Psoas muscle (tissue), 8 donors: ENCODE measurements around the gene GJD3. TPM values are rescaled to one million over a fixed set of nuclear protein-coding genes. Genes with fewer than 3 reads are reported as not detected.

Experiments used
- ATAC-seq, 4 donors: fragments of 200-7000 bp; cut with Tn5 transposase; one replicate each; pipeline ENCODE4 v1.9.1; 2020; ENCODE audit warnings: moderate library complexity in 3 of 4, mild to moderate bottlenecking in 2 of 4
- DNase-seq, 2 donors: peaks; one replicate each; pipeline ENCODE4 v3.0.0-alpha.2; 2020
- H3K27ac ChIP-seq: fragments of 200-600 bp; one replicate; pipeline ENCODE4 v1.8.0; 2022
- H3K27me3 ChIP-seq, 3 donors: fragments of 200-600 bp in 1 of 3; one replicate each; pipeline versions ENCODE4 v1.6.1 to v1.8.0; 2013 to 2022; ENCODE audit warnings: low read length in 2 of 3, mild to moderate bottlenecking in 2 of 3, moderate library complexity in 1 of 3; ENCODE audit not compliant: insufficient read depth in 3 of 3
- H3K36me3 ChIP-seq, 2 donors: fragments of 200-600 bp in 1 of 2; one replicate each; pipeline versions ENCODE4 v1.6.1 to v1.8.0; 2013 to 2022; ENCODE audit warnings: low read depth in 1 of 2, mild to moderate bottlenecking in 1 of 2, moderate library complexity in 1 of 2; ENCODE audit not compliant: insufficient read depth in 1 of 2
- H3K4me1 ChIP-seq: fragments of 200-600 bp; one replicate; pipeline ENCODE4 v1.8.0; 2022
- H3K4me3 ChIP-seq: fragments of 200-600 bp; one replicate; pipeline ENCODE4 v1.8.0; 2022; ENCODE audit warnings: mild to moderate bottlenecking
- H3K9me3 ChIP-seq: fragments of 200-600 bp; one replicate; pipeline ENCODE4 v1.8.0; 2022
- CTCF ChIP-seq: fragments of 200-600 bp; IDR thresholded peaks from one replicate; pipeline ENCODE4 v1.8.0; 2022; ENCODE audit warnings: antibody characterized with exemption
- WGBS, 3 donors: extraction: QIAGEN DNeasy Blood & Tissue Kit; methylation state at CpG; one replicate each; pipeline versions ENCODE4 v1.1.6 to v1.1.7; 2013; 5-methylcytosine and 5-hydroxymethylcytosine counted together
- intact Hi-C, 2 donors: fragments of 100-400 bp; cut with DNase I; formaldehyde crosslinking; loops; one replicate each; pipeline versions ENCODE4 v1.11.0 to v1.14.2; 2022
- polyA plus RNA-seq, 3 donors: library from polyadenylated mRNA; stranded (reverse); fragments of 200-250 nt; gene quantifications; one replicate each; pipeline ENCODE4 v1.2.3, GENCODE V29; 2013
- total RNA-seq, 4 donors: library from RNA; stranded (reverse); fragmentation: NEBNext Ultra II Directional in 2 of 4; extraction: Animal tissue kit (Norgen Biotek cat#: 25700) in 2 of 4; gene quantifications; one replicate each; pipeline versions ENCODE4 v1.2.1 to v1.2.4, GENCODE V29; 2021 to 2023
- donor health status: healthy with polysubstance abuse.
- donor health status: DM: no; HTN: no; CAD: no; lungs with moderate emphysema.
- donor health status: Bipolar disorder and iron deficiency.
- donor health status: healthy.
- donor health status: DM: yes; HTN: yes; CAD: no.
- donor health status: DM: no; HTN: no; CAD: no.
- donor health status: DM: no; HTN: no; CAD: no.
- donor health status: DM: yes; HTN: yes; CAD: no.

The GJD3 gene
- total and polyA plus RNA-seq, 7 donors, result 0.17 to 1.4 (median 0.34) TPM; not detected in 1

- DNase-seq (no peak), ATAC-seq (no peak)
- no peak for TF ChIP-seq CTCF
- intact Hi-C loops, result no loop called here
- no peaks in the 10 kb centered on the region for H3K27me3 ChIP-seq
- peaks cover 0 to 23% of the 10 kb centered on the region in 2 donors for H3K36me3 ChIP-seq
- no peak overlapping the region for H3K4me3 ChIP-seq
- WGBS, 3 donors, result 75 to 86% (median 84%) methylated on average over 8 of the region's 8 CpGs
- H3K4me1 ChIP-seq, result peaks cover 99% of the 10 kb centered on the region
- H3K9me3 ChIP-seq, result no peaks in the 10 kb centered on the region
- peak overlapping the region; percentile 97 for H3K27ac ChIP-seq
Measured at GRCh38 chr17:40335620-40336019, 28.9 kb downstream of the GJD3 start.

- DNase-seq, result no peak
- ATAC-seq, result no peak
- Histone ChIP-seq H3K27ac (peak overlapping the region; percentile 97), H3K9me3 (no peaks in the 10 kb centered on the region), H3K27me3 (no peaks in the 10 kb centered on the region), H3K4me3 (no peak overlapping the region), H3K36me3 (peaks cover 0 to 15% of the 10 kb centered on the region in 2 donors), H3K4me1 (peaks cover 99% of the 10 kb centered on the region)
- intact Hi-C loops, result no loop called here
- TF ChIP-seq CTCF, result no peak
- 90 to 92% (median 92%) methylated on average over 4 of the region's 4 CpGs for WGBS, 3 donors
Measured at GRCh38 chr17:40333781-40334448, 30.6 kb downstream of the GJD3 start.

DNA sequence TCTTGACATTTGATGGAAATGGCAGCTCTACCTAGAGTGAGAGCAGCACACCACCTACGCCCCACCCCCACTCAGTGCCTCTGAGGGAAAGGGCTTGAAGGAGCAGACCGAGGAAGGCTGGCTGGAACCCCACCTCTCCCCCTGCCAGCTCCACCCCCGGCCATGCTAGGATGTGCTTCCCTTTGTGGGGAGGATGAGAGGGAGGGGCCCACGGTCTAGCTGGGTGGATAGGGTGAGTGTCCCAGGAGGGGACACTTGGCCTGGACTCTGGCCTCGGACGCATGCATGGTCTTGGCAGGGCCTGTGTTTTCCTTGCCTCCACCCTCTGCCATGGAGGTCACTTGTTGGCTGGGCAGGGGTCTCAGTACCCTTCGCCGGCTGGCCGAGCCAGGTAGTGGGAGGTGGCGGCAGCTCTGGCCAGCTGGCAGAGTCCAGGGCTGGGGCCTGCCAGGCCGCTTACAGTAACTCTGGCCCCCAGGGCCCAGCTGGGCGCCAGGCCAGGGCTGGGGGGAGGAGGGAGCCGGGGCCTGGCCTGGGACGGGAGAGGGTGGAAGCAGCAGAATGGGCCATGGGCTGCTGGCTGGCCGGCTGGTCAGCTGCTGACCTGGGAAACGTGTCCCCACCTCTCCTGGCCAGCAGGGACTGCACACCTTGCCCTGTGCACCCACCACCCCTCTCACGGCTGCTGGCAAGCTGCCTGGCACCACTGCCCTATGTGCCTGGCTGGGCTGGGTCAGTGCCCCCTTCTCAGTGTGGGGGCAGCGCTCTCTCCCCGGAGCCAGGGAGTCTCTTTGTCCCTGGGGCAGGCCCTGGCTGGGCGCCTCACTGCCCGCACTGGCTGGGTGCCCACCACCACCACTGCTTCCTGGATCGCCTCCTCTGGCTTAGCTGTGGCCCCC, 32.5 kb downstream of the GJD3 start:
- Histone ChIP-seq H3K4me3 (peak overlapping the region; percentile 52), H3K4me1 (peaks cover 100% of the 10 kb centered on the region), H3K27me3 (no peaks in the 10 kb centered on the region), H3K36me3 (peaks cover 0 to 15% of the 10 kb centered on the region in 2 donors), H3K27ac (peak overlapping the region; percentile 97), H3K9me3 (no peaks in the 10 kb centered on the region)
- peak; percentile 93 to 95 for DNase-seq
- intact Hi-C loops, result no loop called here
- peak; percentile 13 for TF ChIP-seq CTCF
- 5 to 7% (median 6%) methylated on average over 16 to 22 of the region's 22 CpGs for WGBS, 3 donors
- ATAC-seq, result peak; percentile 84 to 90 (median 86)

- peak overlapping the region; percentile 52 for H3K4me3 ChIP-seq
- 76 to 87% (median 78%) methylated on average over 10 of the region's 10 CpGs for WGBS, 3 donors
- intact Hi-C loops, result no loop called here
Measured at GRCh38 chr17:40330850-40331470, 33.6 kb downstream of the GJD3 start.

More at GRCh38 chr17:40330850-40331470, 33.6 kb downstream of the GJD3 start:
- no peak for TF ChIP-seq CTCF
- H3K4me1 ChIP-seq, result peaks cover 100% of the 10 kb centered on the region
- peaks cover 0 to 15% of the 10 kb centered on the region in 2 donors for H3K36me3 ChIP-seq
- H3K9me3 ChIP-seq, result no peaks in the 10 kb centered on the region
- ATAC-seq (no peak), DNase-seq (peak in 1 of 2 donors; percentile 56)
- peak overlapping the region; percentile 97 for H3K27ac ChIP-seq
- no peaks in the 10 kb centered on the region for H3K27me3 ChIP-seq
